PC-3 (cell line): ENCODE measurements around the gene SUGCT. TPM values are rescaled to one million over a fixed set of nuclear protein-coding genes. Genes with fewer than 3 reads are reported as not detected.

Experiments used
- ATAC-seq: fragments of 200-7000 bp; cut with Tn5 transposase; 2 replicates; pipeline ENCODE4 v1.9.1; 2020; ENCODE audit warnings: mild to moderate bottlenecking, moderate library complexity
- BruUV-seq: library from RNA; stranded (reverse); fragments of 400-500 nt; replicated peaks from 2 replicates; lab custom pipeline; 2021; lab: Mats Ljungman, UMichigan
- CTCF ChIA-PET: fragments of 300-600 bp; sonication (Branson Sonifier 250); formaldehyde crosslinking; loops from one replicate; lab custom pipeline; 2022; ENCODE audit warnings: antibody characterized with exemption; lab: Charles Lee
- POLR2A ChIA-PET: fragments of 300-600 bp; sonication (Branson Sonifier 250); formaldehyde crosslinking; loops from one replicate; lab custom pipeline; 2022; ENCODE audit warnings: antibody characterized with exemption; ENCODE audit not compliant: unreplicated experiment; lab: Charles Lee
- DNase-seq: peaks from one replicate; pipeline ENCODE4 v3.0.0-alpha.2; 2015
- H2AFZ ChIP-seq: fragments of 300-600 bp; sonication (generic); 2 replicates; pipeline ENCODE4 v1.6.0; 2016; ENCODE audit warnings: antibody characterized with exemption, low read length
- H3F3A ChIP-seq: fragments of 300-600 bp; sonication (generic); one replicate; pipeline ENCODE4 v1.6.0; 2017; ENCODE audit warnings: antibody characterized with exemption, low read length, control low read depth, mild to moderate bottlenecking; ENCODE audit not compliant: unreplicated experiment
- H3K27ac ChIP-seq: fragments of 300-600 bp; sonication (generic); 2 replicates; pipeline ENCODE4 v1.5.1; 2016; ENCODE audit warnings: mild to moderate bottlenecking, low read length
- H3K27me3 ChIP-seq: fragments of 300-600 bp; sonication (generic); 2 replicates; pipeline ENCODE4 v1.6.1; 2016; ENCODE audit warnings: low read length, mixed read lengths
- H3K36me3 ChIP-seq: fragments of 300-600 bp; sonication (generic); 2 replicates; pipeline ENCODE4 v1.6.1; 2016; ENCODE audit warnings: low read depth, mixed run types, low read length, mixed read lengths
- H3K4me1 ChIP-seq: fragments of 300-600 bp; sonication (generic); 2 replicates; pipeline ENCODE4 v1.5.1; 2016; ENCODE audit warnings: low read length; ENCODE audit not compliant: insufficient read depth
- H3K4me2 ChIP-seq: fragments of 300-600 bp; sonication (generic); 2 replicates; pipeline ENCODE4 v1.6.0; 2016; ENCODE audit warnings: low read length
- H3K4me3 ChIP-seq: fragments of 300-600 bp; sonication (generic); 2 replicates; pipeline ENCODE4 v1.5.1; 2016; ENCODE audit warnings: mild to moderate bottlenecking, low read length, mixed read lengths
- H3K79me2 ChIP-seq: fragments of 300-600 bp; sonication (generic); 2 replicates; pipeline ENCODE4 v1.6.1; 2017; ENCODE audit warnings: low read length, mixed read lengths
- H3K9ac ChIP-seq: fragments of 300-600 bp; sonication (generic); 2 replicates; pipeline ENCODE4 v1.6.0; 2016; ENCODE audit warnings: mild to moderate bottlenecking, low read length
- H3K9me2 ChIP-seq: fragments of 300-600 bp; sonication (generic); replicated peaks from 2 replicates; pipeline ENCODE4 v1.6.1; 2016; ENCODE audit warnings: mixed run types, low read length, mixed read lengths
- H3K9me3 ChIP-seq: fragments of 300-600 bp; sonication (generic); 2 replicates; pipeline ENCODE4 v1.6.1; 2016; ENCODE audit warnings: low read length, mixed read lengths
- H4K20me1 ChIP-seq: fragments of 300-600 bp; sonication (generic); 2 replicates; pipeline ENCODE4 v1.6.1; 2016; ENCODE audit warnings: low read length, mixed read lengths
- CTCF ChIP-seq: fragments of 300-600 bp; sonication (generic); conservative IDR thresholded peaks from 2 replicates; pipeline ENCODE4 v1.5.1; 2017; ENCODE audit warnings: antibody characterized with exemption, low read depth, mild to moderate bottlenecking, low read length
- EZH2 ChIP-seq: fragments of 300-600 bp; sonication (generic); IDR thresholded peaks from one replicate; pipeline ENCODE4 v1.6.1; 2017; ENCODE audit warnings: antibody characterized with exemption, mild to moderate bottlenecking, low read length; ENCODE audit not compliant: unreplicated experiment
- EZH2phosphoT487 ChIP-seq: fragments of 300-600 bp; sonication (generic); IDR thresholded peaks from 2 replicates; pipeline ENCODE4 v1.6.1; 2018; ENCODE audit warnings: mild to moderate bottlenecking, antibody characterized with exemption, low read length, borderline replicate concordance
- intact Hi-C: fragments of 100-400 bp; cut with micrococcal nuclease; formaldehyde crosslinking; loops from 2 replicates; pipeline ENCODE4 v1.9.0; 2023
- total RNA-seq: library from RNA; depleted of rRNA; stranded (reverse); fragments of >200 nt; gene quantifications from 2 replicates; pipeline ENCODE4 v1.2.3, GENCODE V29; 2014

Gene SUGCT
- total RNA-seq, 1 experiment from 2014 or later: 2.9 TPM

GRCh38 chr7:40723829-40724228 lies 589.0 kb downstream of the SUGCT start:
- Histone ChIP-seq H3K79me2 (no peaks in the 10 kb centered on the region), H3K27me3 (no peaks in the 10 kb centered on the region), H2AFZ (no peak overlapping the region), H3K36me3 (no peaks in the 10 kb centered on the region), H3K9ac (no peak overlapping the region), H3F3A (no peaks in the 10 kb centered on the region), H4K20me1 (no peaks in the 10 kb centered on the region), H3K27ac (no peak overlapping the region), H3K9me3 (no peaks in the 10 kb centered on the region), H3K4me2 (no peak overlapping the region), H3K9me2 (no peaks in the 10 kb centered on the region), H3K4me3 (no peak overlapping the region), H3K4me1 (peaks cover 10% of the 10 kb centered on the region)
- TF ChIP-seq CTCF (no peak), EZH2 (no peak), EZH2phosphoT487 (no peak)
- intact Hi-C loops: no loop called here
- DNase-seq: no peak
- POLR2A ChIA-PET: no interaction called here
- ATAC-seq: no peak
- no TSS peak for BruUV-seq
- CTCF ChIA-PET: no interaction called here

DNA sequence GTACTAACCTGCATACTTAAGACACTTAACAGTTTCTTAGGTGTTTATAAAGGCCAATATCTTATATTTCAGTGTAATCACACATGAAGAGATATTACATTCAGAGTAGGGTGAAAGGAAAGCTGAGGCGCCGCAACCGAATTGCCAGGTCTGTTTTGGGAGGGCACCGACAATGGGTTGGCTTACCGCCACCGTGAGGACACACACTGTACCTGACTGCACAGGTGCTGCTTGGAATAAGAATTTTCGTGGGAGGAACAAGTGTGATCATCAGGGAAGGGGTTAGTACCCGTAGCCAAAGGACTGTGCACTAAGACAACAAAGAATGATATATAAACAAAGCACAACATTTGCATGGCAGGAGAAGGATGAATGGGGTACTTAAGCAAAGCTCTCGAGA lies 591.8 kb downstream of the SUGCT start:
- BruUV-seq: no TSS peak
- Histone ChIP-seq H3K27me3 (no peaks in the 10 kb centered on the region), H3K79me2 (no peaks in the 10 kb centered on the region), H3K9me2 (no peaks in the 10 kb centered on the region), H3F3A (no peaks in the 10 kb centered on the region), H3K4me1 (peaks cover 10% of the 10 kb centered on the region), H4K20me1 (no peaks in the 10 kb centered on the region), H3K9ac (no peak overlapping the region), H3K27ac (no peak overlapping the region), H3K4me2 (no peak overlapping the region), H3K36me3 (no peaks in the 10 kb centered on the region), H3K4me3 (no peak overlapping the region), H3K9me3 (no peaks in the 10 kb centered on the region), H2AFZ (no peak overlapping the region)
- DNase-seq (no peak), ATAC-seq (no peak)
- TF ChIP-seq CTCF: no peak
- no peak for TF ChIP-seq EZH2phosphoT487
- no peak for TF ChIP-seq EZH2
- ChIA-PET POLR2A (no interaction called here), CTCF (interaction anchor here (0.5 kb wide), 1 partner anchor 494 kb away, joined by 3 read pairs; no protein-coding TSS in a partner anchor)
- intact Hi-C loops: no loop called here

GRCh38 chr7:40733114-40733513 lies 598.3 kb downstream of the SUGCT start:
- intact Hi-C loops: no loop called here
- no peaks in the 10 kb centered on the region for H3K36me3 ChIP-seq
- H3K79me2 ChIP-seq: no peaks in the 10 kb centered on the region
- no TSS peak for BruUV-seq
- H4K20me1 ChIP-seq: no peaks in the 10 kb centered on the region
- H3F3A ChIP-seq: no peaks in the 10 kb centered on the region
- CTCF ChIA-PET: no interaction called here
- H3K27ac ChIP-seq: no peak overlapping the region
- ATAC-seq (no peak), DNase-seq (no peak)
- POLR2A ChIA-PET: no interaction called here
- no peak overlapping the region for H3K9ac ChIP-seq
- TF ChIP-seq EZH2: no peak
- no peak for TF ChIP-seq CTCF
- TF ChIP-seq EZH2phosphoT487: no peak
- H3K4me3 ChIP-seq: no peak overlapping the region
- no peaks in the 10 kb centered on the region for H3K27me3 ChIP-seq
- no peaks in the 10 kb centered on the region for H3K9me3 ChIP-seq
- H2AFZ ChIP-seq: no peak overlapping the region
- no peaks in the 10 kb centered on the region for H3K9me2 ChIP-seq
- H3K4me1 ChIP-seq: no peaks in the 10 kb centered on the region
- H3K4me2 ChIP-seq: no peak overlapping the region
